SK-N-SH (cell line): ENCODE data around the gene FCHSD2.

Experiments
- CTCF ChIP-seq: fragments of 200-600 bp; sonication (generic); IDR thresholded peaks from 2 replicates; pipeline ENCODE4 v1.6.1; 2017; ENCODE audit warnings: antibody characterized with exemption, mild to moderate bottlenecking, moderate library complexity
- ELF1 ChIP-seq: IDR thresholded peaks from 2 replicates; pipeline ENCODE4 v1.4.0; 2012
- EP300 ChIP-seq, 2 experiments: IDR thresholded peaks; 2 replicates each; pipeline versions ENCODE4 v1.4.0 to v1.6.1; 2012; ENCODE audit warnings: borderline replicate concordance in 1 of 2, low read depth in 1 of 2, low read length in 1 of 2
- EZH2phosphoT487 ChIP-seq: fragments of 200-600 bp; sonication (generic); IDR thresholded peaks from 2 replicates; pipeline ENCODE4 v1.6.1; 2017; ENCODE audit warnings: low read depth, mixed run types, mild to moderate bottlenecking, antibody characterized with exemption, moderate library complexity, borderline replicate concordance
- MAX ChIP-seq: IDR thresholded peaks from 2 replicates; pipeline ENCODE4 v1.4.0; 2012; ENCODE audit warnings: low read depth
- TEAD4 ChIP-seq: IDR thresholded peaks from 2 replicates; pipeline ENCODE4 v1.4.0; 2012; ENCODE audit warnings: mild to moderate bottlenecking, borderline replicate concordance; ENCODE audit not compliant: insufficient read depth
- USF1 ChIP-seq: IDR thresholded peaks from 2 replicates; pipeline ENCODE4 v1.4.0; 2012; ENCODE audit warnings: low read depth, borderline replicate concordance

GRCh38 chr11:72920001-72920400 lies 222.1 kb downstream of the FCHSD2 start:
- no peak for TF ChIP-seq CTCF
- TF ChIP-seq EP300 (IDR thresholded peaks at IDR 0.05; ENCODE audit: borderline replicate concordance in 1 of 2, low read depth in 1 of 2, low read length in 1 of 2) = no peak
- TF ChIP-seq TEAD4 = no peak
- TF ChIP-seq ELF1 = no peak
- no peak for TF ChIP-seq EZH2phosphoT487
- TF ChIP-seq MAX = no peak
- TF ChIP-seq USF1 = no peak
